Activated naive CD8-positive, alpha-beta T cell (primary cell): ENCODE results near the gene ATXN10.
"Not testable (repeated sequence)": the region's sequence is repeated elsewhere in the genome, so short reads cannot be mapped to it uniquely, and the experiment has no call there.

ENCODE experiments used
- H3K27ac Mint-ChIP-seq: one replicate; pipeline ENCODE4 v1.8.0; 2021; ENCODE audit warnings: mixed read lengths
- H3K27me3 Mint-ChIP-seq: one replicate; pipeline ENCODE4 v1.8.0; 2021; ENCODE audit warnings: mixed read lengths
- H3K36me3 Mint-ChIP-seq: one replicate; pipeline ENCODE4 v1.8.0; 2021; ENCODE audit warnings: mixed read lengths
- H3K4me1 Mint-ChIP-seq: one replicate; pipeline ENCODE4 v1.8.0; 2021; ENCODE audit warnings: low read depth, mixed read lengths
- H3K4me3 Mint-ChIP-seq: one replicate; pipeline ENCODE4 v1.8.0; 2021; ENCODE audit warnings: mild to moderate bottlenecking, mixed read lengths
- H3K9me3 Mint-ChIP-seq: one replicate; pipeline ENCODE4 v1.8.0; 2021; ENCODE audit warnings: low read depth, mixed read lengths

The ATXN10 gene

DNA sequence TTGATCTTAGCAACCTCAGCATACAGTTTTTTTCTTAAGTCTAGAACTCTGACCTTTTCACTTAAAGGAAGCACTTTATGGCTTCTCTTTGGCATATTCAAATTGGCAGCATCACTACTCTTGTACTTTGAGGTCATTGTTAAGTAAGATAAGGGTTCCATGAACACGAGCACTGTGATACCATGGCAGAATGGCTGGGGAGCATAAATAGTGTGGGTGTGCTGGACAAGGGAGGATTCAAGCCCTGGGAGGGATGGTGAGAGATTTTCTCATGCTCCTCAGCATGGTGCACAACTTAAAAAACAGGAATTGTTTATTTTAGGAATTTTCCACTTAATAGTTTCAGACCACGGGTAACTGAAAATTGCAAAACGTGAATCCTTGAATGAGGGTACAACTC, 111.4 kb downstream of the ATXN10 start:
- H3K27me3 Mint-ChIP-seq, result no peaks in the 10 kb centered on the region
- H3K9me3 Mint-ChIP-seq, result no peaks in the 10 kb centered on the region
- peaks cover 13% of the 10 kb centered on the region for H3K36me3 Mint-ChIP-seq
- no peak overlapping the region for H3K27ac Mint-ChIP-seq
- peaks cover 5% of the 10 kb centered on the region for H3K4me1 Mint-ChIP-seq
- no peak overlapping the region for H3K4me3 Mint-ChIP-seq

DNA sequence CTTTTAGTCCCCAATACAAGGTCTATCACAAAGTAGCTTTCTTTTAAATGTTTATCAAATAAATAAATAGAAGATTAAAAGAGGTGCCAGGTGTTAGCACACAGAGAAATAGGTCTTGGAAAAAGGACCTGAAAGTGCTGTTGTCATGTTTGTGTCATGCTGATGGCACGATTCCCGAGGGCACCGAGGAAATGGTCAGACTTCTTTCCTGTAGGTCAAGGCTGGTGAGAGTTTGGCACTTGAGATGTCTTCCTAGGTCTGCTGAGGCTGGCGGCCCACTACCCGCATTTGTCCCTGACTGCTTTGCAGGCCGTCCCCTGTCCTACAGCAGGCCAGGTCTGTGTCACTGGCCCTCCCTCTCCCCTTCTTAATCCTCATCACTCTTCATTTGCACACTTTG, 112.1 kb downstream of the ATXN10 start:
- H3K27me3 Mint-ChIP-seq, result no peaks in the 10 kb centered on the region
- peaks cover 5% of the 10 kb centered on the region for H3K4me1 Mint-ChIP-seq
- no peaks in the 10 kb centered on the region for H3K9me3 Mint-ChIP-seq
- H3K36me3 Mint-ChIP-seq, result peaks cover 16% of the 10 kb centered on the region
- H3K27ac Mint-ChIP-seq, result no peak overlapping the region
- H3K4me3 Mint-ChIP-seq, result no peak overlapping the region

DNA sequence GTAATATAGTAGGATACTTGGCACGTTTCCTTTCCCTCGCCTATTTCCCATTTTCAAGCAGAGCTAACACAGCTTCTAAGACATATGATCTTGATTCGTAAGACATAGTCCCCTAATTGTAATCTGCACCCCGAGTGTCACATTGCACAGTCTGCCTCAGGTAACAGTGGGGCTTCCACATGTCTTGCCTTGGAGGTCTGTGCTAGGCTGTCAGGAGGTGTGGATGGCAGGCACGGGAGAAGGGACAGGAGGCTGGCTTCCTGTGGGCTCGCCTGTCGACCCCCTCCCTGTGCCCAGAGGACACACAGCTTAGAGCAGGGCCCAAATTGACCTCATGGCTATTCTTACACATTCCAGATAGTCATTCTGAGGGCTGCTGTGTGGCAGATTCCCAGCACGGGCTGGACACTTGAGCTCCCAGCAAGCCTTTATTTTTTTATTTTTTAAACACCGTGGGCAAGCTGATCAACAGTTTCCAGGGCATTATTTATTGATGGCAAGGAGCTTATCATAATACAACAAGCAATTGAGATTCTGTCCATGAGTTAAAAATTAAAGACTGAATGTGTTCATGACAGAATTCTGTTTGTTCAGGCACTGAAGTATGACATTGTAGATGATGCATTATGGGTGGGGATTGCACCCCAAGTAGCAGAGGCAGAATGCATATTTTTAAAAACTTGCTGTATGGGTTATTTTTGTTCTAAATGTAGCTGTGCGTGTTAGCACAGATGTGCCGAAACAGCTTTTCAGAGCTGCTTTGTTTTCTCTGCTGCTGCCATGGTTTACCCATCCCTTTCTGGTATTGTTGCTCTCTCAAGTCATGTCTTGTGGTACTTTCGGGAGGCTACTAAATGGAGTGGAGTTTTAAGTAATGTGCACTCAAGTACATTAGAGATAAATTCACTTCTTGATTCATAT, 113.0 kb downstream of the ATXN10 start:
- H3K27ac Mint-ChIP-seq, result no peak overlapping the region
- no peak overlapping the region for H3K4me3 Mint-ChIP-seq
- H3K9me3 Mint-ChIP-seq, result no peaks in the 10 kb centered on the region
- H3K4me1 Mint-ChIP-seq, result peaks cover 5% of the 10 kb centered on the region
- H3K36me3 Mint-ChIP-seq, result peaks cover 11% of the 10 kb centered on the region
- H3K27me3 Mint-ChIP-seq, result no peaks in the 10 kb centered on the region

DNA sequence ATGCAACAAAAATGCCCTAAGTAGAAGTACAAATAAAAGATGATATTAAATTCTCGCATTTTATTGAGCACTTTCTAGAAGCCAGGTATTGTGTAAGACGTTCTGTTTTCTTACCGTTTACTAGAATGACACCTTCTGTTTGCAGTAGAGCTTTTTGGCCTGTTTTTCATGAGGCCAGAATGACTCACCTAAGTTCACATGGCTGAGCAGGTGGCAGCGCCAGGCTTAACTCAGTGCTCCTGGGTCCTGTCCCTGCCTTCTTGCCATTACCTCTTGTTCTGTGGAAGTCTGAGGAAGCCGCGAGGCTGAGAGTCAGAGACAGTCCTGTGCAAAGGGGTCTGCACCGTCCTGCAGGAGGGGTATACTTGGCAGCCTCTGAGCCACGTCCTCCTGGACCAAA, 113.8 kb downstream of the ATXN10 start:
- H3K4me1 Mint-ChIP-seq, result peaks cover 5% of the 10 kb centered on the region
- H3K27ac Mint-ChIP-seq, result no peak overlapping the region
- peaks cover 12% of the 10 kb centered on the region for H3K36me3 Mint-ChIP-seq
- H3K4me3 Mint-ChIP-seq, result no peak overlapping the region
- H3K27me3 Mint-ChIP-seq, result no peaks in the 10 kb centered on the region
- no peaks in the 10 kb centered on the region for H3K9me3 Mint-ChIP-seq

DNA sequence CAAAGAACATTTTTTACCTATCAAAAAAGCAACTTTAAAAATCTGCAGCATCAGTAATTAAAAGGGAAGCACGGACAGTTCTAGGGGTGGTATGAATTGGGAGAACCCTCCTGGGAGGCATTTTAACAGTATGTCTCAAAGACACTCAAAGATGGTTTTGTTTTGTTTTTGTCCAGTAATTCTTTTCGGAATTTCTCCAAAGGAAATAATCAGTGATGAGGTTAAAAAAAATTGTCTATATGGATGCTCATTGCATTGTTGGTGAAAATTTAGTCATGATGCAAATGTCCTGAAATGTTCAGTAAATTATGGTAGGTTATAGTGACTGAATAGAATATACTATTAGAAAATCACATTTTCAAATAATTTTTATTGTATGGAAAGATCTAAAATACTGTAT, 115.1 kb downstream of the ATXN10 start:
- Mint-ChIP-seq H3K27me3 (no peaks in the 10 kb centered on the region), H3K9me3 (no peaks in the 10 kb centered on the region), H3K4me1 (peaks cover 5% of the 10 kb centered on the region), H3K27ac (no peak overlapping the region), H3K4me3 (no peak overlapping the region), H3K36me3 (peaks cover 16% of the 10 kb centered on the region)

DNA sequence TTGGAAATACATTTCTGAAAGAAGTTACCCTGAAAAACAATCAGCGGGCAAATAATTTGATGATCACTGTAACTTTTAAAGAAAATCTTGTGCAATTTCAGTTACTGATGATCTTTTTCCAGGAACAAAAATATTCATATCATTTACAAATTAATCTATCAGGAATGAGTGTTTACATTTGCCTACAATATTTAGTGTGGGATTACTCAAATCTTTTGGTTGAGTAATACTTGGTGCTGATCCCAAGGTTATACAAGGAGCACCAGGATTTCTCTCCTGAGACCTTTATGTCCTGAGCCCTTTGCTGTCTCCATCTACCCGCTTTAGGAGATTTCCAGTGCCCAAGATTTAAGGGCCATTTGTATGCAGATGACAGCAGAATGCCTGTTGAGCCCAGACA, 116.1 kb downstream of the ATXN10 start:
- no peaks in the 10 kb centered on the region for H3K27me3 Mint-ChIP-seq
- H3K27ac Mint-ChIP-seq, result no peak overlapping the region
- H3K4me1 Mint-ChIP-seq, result peaks cover 5% of the 10 kb centered on the region
- H3K9me3 Mint-ChIP-seq, result no peaks in the 10 kb centered on the region
- peaks cover 19% of the 10 kb centered on the region for H3K36me3 Mint-ChIP-seq
- H3K4me3 Mint-ChIP-seq, result no peak overlapping the region

DNA sequence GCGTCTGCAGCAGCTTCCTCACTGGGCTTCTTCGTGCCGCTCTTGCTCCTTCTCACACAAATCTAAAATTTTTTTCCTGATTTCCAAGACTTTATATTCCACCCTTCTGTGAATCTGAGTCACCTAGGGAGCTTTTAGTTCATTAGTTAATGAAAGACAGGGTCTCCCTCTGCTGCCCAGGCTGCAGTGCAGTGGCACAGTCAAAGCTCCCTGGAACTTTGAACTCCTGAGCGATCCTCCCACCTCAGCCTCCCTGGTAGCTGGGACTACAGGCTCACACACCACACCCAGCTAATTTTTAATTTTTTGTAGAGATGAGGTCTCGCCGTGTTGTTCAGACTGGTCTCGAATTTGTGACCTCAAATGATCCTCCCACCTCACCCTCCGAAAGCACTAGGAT, 116.9 kb downstream of the ATXN10 start:
- H3K9me3 Mint-ChIP-seq, result no peaks in the 10 kb centered on the region
- peaks cover 2% of the 10 kb centered on the region for H3K4me1 Mint-ChIP-seq
- no peak overlapping the region for H3K4me3 Mint-ChIP-seq
- peaks cover 25% of the 10 kb centered on the region for H3K36me3 Mint-ChIP-seq
- H3K27me3 Mint-ChIP-seq, result no peaks in the 10 kb centered on the region
- no peak overlapping the region for H3K27ac Mint-ChIP-seq

DNA sequence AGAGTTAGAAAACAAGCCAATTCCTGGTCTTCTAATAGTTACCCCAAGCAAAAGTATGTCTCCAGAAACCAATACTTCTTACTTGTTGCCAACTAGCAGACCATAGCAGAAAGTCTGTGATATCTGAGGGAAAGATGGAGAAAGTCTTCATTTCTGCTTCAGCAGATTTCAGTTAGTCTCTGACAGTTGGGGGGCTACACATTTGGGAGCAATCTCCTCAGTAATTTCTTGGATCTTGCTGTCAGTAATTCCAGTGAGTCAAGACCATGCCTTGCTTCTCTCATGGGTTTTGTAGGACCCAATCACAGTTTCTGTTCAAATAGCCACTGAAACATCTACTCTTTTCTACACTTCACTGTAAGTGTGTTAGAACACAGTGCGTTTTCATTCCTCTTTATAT, 118.8 kb downstream of the ATXN10 start:
- Mint-ChIP-seq H3K27me3 (no peaks in the 10 kb centered on the region), H3K36me3 (peaks cover 38% of the 10 kb centered on the region), H3K9me3 (peaks cover 8% of the 10 kb centered on the region), H3K4me1 (no peaks in the 10 kb centered on the region), H3K4me3 (no peak overlapping the region), H3K27ac (no peak overlapping the region)

DNA sequence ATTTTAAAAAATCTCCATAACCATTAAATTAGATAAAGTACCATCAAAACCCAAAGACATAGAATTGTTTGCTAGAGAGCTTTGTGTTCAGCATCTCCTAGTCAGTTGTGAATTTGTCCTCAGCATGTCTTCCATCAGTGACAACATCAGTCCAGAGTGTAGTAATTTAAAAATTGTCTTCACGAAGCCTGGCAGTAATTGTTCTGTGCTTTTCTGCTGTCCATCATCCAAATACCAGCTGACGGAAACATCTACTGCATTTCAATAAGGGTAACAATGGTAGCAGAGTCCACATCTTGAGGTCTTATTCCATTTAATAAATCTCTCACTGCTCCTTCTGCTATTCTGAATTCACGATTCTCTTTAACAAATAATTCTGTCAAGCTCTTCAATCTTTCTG, 121.5 kb downstream of the ATXN10 start:
- H3K36me3 Mint-ChIP-seq, result peaks cover 52% of the 10 kb centered on the region
- peaks cover 11% of the 10 kb centered on the region for H3K9me3 Mint-ChIP-seq
- no peaks in the 10 kb centered on the region for H3K4me1 Mint-ChIP-seq

DNA sequence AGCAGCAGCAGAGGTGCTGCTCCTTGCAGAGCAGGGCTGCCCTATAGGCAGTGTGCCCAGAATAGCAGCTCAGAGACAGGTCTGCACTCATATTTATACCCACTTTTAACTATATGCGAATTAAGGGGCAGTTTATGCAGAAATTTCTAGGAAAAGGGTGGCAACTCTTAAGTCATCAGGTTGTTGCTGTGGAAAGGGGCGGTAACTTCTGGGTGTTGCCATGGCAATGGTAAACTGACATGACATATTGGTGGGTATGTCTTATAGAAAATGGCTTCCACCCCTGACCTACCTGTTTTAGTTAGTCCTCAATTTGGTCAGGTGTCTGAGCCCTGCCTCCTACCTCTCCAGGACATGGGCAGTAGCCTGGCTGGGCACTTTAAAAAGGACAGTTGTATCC, 122.3 kb downstream of the ATXN10 start:
- H3K4me1 Mint-ChIP-seq, result no peaks in the 10 kb centered on the region
- peaks cover 11% of the 10 kb centered on the region for H3K9me3 Mint-ChIP-seq
- H3K27me3 Mint-ChIP-seq, result no peaks in the 10 kb centered on the region
- no peak overlapping the region for H3K27ac Mint-ChIP-seq
- peaks cover 54% of the 10 kb centered on the region for H3K36me3 Mint-ChIP-seq
- no peak overlapping the region for H3K4me3 Mint-ChIP-seq

More for the DNA sequence above, 121.5 kb downstream of the ATXN10 start:
- Mint-ChIP-seq H3K27me3 (no peaks in the 10 kb centered on the region), H3K4me3 (no peak overlapping the region), H3K27ac (no peak overlapping the region)

DNA sequence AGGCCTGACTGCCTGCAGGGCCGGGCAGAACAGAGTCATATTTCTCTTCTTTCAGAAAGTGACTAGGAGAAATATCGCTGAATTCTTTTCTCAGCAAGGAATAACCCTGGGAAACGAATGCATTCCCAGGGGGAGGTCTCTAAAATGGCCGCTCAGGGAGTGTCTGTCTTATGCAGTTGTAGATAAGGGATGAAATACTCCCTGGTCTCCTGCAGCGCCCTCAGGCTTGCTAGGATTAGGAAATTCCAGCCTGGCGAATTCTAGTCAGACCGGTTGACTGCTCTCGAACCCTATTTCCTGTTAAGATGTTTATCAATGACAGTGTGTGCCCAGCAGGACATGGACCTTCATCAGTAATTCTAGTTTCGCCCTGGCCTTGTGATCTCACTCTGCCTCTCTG, 124.4 kb downstream of the ATXN10 start:
- Mint-ChIP-seq H3K36me3 (peaks cover 52% of the 10 kb centered on the region), H3K9me3 (peaks cover 11% of the 10 kb centered on the region)
- H3K4me3 Mint-ChIP-seq, H3K27me3 Mint-ChIP-seq, H3K4me1 Mint-ChIP-seq, H3K27ac Mint-ChIP-seq: not testable (repeated sequence)

DNA sequence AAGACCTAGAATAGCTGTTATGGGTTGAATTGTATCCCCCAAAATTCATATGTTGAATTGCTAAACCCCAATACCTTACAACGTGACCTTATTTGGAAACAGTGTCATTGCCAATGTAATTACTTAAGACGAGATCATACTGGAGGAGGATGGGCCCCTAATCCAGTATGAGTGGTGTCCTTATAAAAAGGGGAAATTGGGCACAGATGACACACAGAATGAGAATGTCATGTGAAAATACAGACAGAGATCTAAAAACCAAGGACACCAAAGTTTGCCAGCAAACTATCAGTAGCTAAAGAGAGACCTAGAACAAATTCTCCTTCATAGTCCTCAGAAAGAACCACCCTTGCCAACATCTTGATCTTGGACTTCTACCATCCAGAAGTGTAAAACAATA, 127.7 kb downstream of the ATXN10 start:
- Mint-ChIP-seq H3K4me3 (no peak overlapping the region), H3K9me3 (peaks cover 11% of the 10 kb centered on the region), H3K27me3 (no peaks in the 10 kb centered on the region), H3K36me3 (peaks cover 48% of the 10 kb centered on the region), H3K4me1 (no peaks in the 10 kb centered on the region), H3K27ac (no peak overlapping the region)

DNA sequence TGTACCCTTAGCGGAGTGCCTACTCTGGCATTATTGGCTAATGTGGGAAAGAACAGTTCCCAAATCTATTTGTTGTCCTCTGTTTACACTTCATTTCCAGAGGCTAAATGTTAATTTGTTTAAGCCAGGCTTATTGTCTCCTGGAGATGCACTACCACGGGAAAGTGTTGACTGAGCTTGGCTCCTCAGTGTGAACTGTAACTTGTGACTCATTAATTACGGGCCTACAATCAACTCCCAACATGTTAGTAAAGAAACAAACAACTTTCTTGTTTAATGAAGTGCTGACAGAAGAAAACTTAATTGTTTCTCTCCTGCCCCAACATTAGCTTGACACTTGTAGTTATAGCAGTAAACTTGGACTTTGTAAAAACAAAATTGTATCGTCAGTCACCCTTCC, 130.4 kb downstream of the ATXN10 start:
- Mint-ChIP-seq H3K36me3 (peaks cover 26% of the 10 kb centered on the region), H3K4me1 (no peaks in the 10 kb centered on the region), H3K27me3 (no peaks in the 10 kb centered on the region), H3K27ac (no peak overlapping the region), H3K4me3 (no peak overlapping the region), H3K9me3 (peaks cover 1% of the 10 kb centered on the region)

DNA sequence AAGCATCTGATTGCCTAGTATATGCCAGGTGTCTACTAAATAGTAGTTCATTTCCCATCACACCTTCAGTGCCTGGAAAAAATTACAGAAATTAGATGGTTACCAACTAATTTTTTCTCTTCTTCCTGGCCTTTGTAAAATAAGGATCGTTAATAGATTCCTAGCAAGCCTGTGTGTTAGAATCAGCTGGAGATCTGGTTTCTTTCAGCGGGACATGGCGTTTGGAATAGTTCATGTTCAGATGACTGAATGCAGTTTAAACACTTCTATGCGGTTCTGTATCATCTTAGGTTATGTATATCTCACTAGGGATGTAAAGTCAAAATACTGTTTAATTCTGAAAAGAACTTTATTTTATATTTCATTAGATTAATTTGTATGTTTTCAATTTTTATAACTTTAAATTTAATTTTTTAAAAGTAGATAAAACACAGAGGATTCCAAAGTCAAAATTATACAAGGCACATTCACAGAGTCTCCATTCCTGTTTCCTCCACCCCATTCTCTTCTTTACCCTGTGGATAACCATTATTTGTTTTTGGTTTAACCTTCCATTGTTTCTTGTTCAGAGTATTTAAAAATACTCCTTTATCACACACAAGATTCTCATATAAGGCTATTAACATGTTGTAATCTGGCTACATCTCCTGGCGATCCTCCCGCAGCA, 132.8 kb downstream of the ATXN10 start:
- Mint-ChIP-seq H3K4me3 (no peak overlapping the region), H3K36me3 (peaks cover 18% of the 10 kb centered on the region), H3K27me3 (no peaks in the 10 kb centered on the region), H3K4me1 (no peaks in the 10 kb centered on the region), H3K27ac (no peak overlapping the region), H3K9me3 (no peaks in the 10 kb centered on the region)

DNA sequence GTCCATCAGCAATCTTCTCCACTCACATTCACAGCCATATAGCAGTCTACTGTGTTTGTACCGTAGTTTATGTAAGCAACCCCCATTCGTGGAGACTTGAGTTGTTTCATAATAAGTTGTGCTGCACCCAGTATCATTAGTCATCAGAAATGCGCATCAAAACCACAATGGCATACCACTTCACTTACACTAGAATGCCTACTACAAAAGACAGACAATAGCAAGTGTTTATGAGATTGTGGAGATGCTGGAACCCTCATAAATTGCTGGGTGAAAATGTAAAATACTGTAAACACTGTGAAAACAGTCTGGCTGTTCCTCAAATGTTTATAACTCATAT, 133.3 kb downstream of the ATXN10 start:
- Mint-ChIP-seq H3K27me3 (no peaks in the 10 kb centered on the region), H3K4me1 (no peaks in the 10 kb centered on the region), H3K9me3 (no peaks in the 10 kb centered on the region), H3K36me3 (peaks cover 18% of the 10 kb centered on the region), H3K4me3 (no peak overlapping the region), H3K27ac (no peak overlapping the region)

DNA sequence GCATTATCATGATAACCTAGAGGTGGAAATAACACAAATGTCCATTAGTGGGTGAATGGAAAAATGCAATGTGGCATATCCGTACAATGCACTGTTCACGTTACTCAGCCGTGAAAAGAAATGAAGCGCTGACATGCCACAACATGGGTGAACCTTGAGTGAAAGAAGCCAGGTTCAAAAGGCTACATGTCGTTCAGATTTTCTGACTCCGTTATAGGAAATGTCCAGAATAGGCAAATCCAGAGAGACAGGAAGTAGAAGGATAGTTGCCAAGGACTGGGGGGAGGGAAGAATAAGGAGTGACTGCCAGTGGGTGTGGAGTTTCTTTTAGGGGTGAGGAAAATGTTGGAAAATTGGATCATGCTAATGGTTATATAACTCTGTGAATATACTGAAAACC, 133.8 kb downstream of the ATXN10 start:
- Mint-ChIP-seq H3K36me3 (peaks cover 18% of the 10 kb centered on the region), H3K9me3 (no peaks in the 10 kb centered on the region), H3K4me3 (no peak overlapping the region), H3K27me3 (no peaks in the 10 kb centered on the region), H3K4me1 (no peaks in the 10 kb centered on the region), H3K27ac (no peak overlapping the region)
